Mononuclear cell (primary cell): Measurements from ENCODE around the gene SMAD2. TPM values are rescaled to one million over a fixed set of nuclear protein-coding genes. Genes with fewer than 3 reads are reported as not detected.

Experiments used
- H3K27me3 ChIP-seq: 2 replicates; pipeline ENCODE4 v1.6.0; 2011; ENCODE audit warnings: low read length, control low read depth; ENCODE audit not compliant: insufficient read depth
- H3K4me1 ChIP-seq: 2 replicates; pipeline ENCODE4 v1.5.1; 2011; ENCODE audit warnings: mild to moderate bottlenecking, low read length, control low read depth; ENCODE audit not compliant: insufficient read depth
- H3K4me3 ChIP-seq: 2 replicates; pipeline ENCODE4 v1.5.1; 2011; ENCODE audit warnings: mild to moderate bottlenecking, low read length, moderate library complexity
- H3K9me3 ChIP-seq: 2 replicates; pipeline ENCODE4 v1.5.1; 2011; ENCODE audit warnings: low read depth, mild to moderate bottlenecking, control low read depth, low read length
- total RNA-seq: library from RNA; depleted of rRNA; stranded (reverse); fragments of >200 nt; gene quantifications from one replicate; pipeline ENCODE4 v1.2.3, GENCODE V29; 2012

Gene SMAD2
- total RNA-seq, 1 donor = 106 TPM

GRCh38 chr18:47915229-47915628 is 15.2 kb downstream of the SMAD2 start:
- H3K27me3 ChIP-seq = no peaks in the 10 kb centered on the region
- H3K9me3 ChIP-seq = no peaks in the 10 kb centered on the region
- peaks cover 13% of the 10 kb centered on the region for H3K4me1 ChIP-seq
- no peak overlapping the region for H3K4me3 ChIP-seq

- H3K4me1 ChIP-seq = peaks cover 3% of the 10 kb centered on the region
- no peak overlapping the region for H3K4me3 ChIP-seq
These were observed 17.5 kb downstream of the SMAD2 start for GRCh38 chr18:47912794-47913585.

GRCh38 chr18:47912343-47912742 is 18.1 kb downstream of the SMAD2 start:
- no peak overlapping the region for H3K4me3 ChIP-seq
- H3K9me3 ChIP-seq = no peaks in the 10 kb centered on the region
- no peaks in the 10 kb centered on the region for H3K4me1 ChIP-seq
- H3K27me3 ChIP-seq = no peaks in the 10 kb centered on the region

More at GRCh38 chr18:47912794-47913585, 17.5 kb downstream of the SMAD2 start:
- Histone ChIP-seq H3K27me3 (no peaks in the 10 kb centered on the region), H3K9me3 (no peaks in the 10 kb centered on the region)

- Histone ChIP-seq H3K4me3 (no peak overlapping the region), H3K4me1 (no peaks in the 10 kb centered on the region), H3K27me3 (no peaks in the 10 kb centered on the region), H3K9me3 (peaks cover 3% of the 10 kb centered on the region)
These were observed 18.6 kb downstream of the SMAD2 start for GRCh38 chr18:47911877-47912276.

GRCh38 chr18:47909484-47909883 is 21.0 kb downstream of the SMAD2 start:
- no peak overlapping the region for H3K4me3 ChIP-seq
- H3K4me1 ChIP-seq = no peaks in the 10 kb centered on the region
- peaks cover 11% of the 10 kb centered on the region for H3K9me3 ChIP-seq
- H3K27me3 ChIP-seq = no peaks in the 10 kb centered on the region

- Histone ChIP-seq H3K4me3 (no peak overlapping the region), H3K27me3 (no peaks in the 10 kb centered on the region), H3K4me1 (no peaks in the 10 kb centered on the region), H3K9me3 (peaks cover 11% of the 10 kb centered on the region)
These were observed 21.9 kb downstream of the SMAD2 start for GRCh38 chr18:47908592-47908991.

- Histone ChIP-seq H3K9me3 (peaks cover 11% of the 10 kb centered on the region), H3K27me3 (no peaks in the 10 kb centered on the region), H3K4me1 (peaks cover 19% of the 10 kb centered on the region), H3K4me3 (no peak overlapping the region)
These were observed 24.1 kb downstream of the SMAD2 start for GRCh38 chr18:47906408-47906807.

- Histone ChIP-seq H3K27me3 (no peaks in the 10 kb centered on the region), H3K4me1 (peaks cover 19% of the 10 kb centered on the region), H3K4me3 (no peak overlapping the region), H3K9me3 (peaks cover 11% of the 10 kb centered on the region)
These were observed 26.6 kb downstream of the SMAD2 start for GRCh38 chr18:47903809-47904208.

- H3K9me3 ChIP-seq = peaks cover 7% of the 10 kb centered on the region
- no peak overlapping the region for H3K4me3 ChIP-seq
- H3K27me3 ChIP-seq = no peaks in the 10 kb centered on the region
- peaks cover 19% of the 10 kb centered on the region for H3K4me1 ChIP-seq
These were observed 28.7 kb downstream of the SMAD2 start for GRCh38 chr18:47901624-47902362.

GRCh38 chr18:47899107-47899840 is 31.2 kb downstream of the SMAD2 start:
- peaks cover 19% of the 10 kb centered on the region for H3K4me1 ChIP-seq
- no peaks in the 10 kb centered on the region for H3K27me3 ChIP-seq
- no peaks in the 10 kb centered on the region for H3K9me3 ChIP-seq
- H3K4me3 ChIP-seq = no peak overlapping the region

- Histone ChIP-seq H3K9me3 (no peaks in the 10 kb centered on the region), H3K4me1 (peaks cover 19% of the 10 kb centered on the region), H3K27me3 (no peaks in the 10 kb centered on the region), H3K4me3 (no peak overlapping the region)
These were observed 31.8 kb downstream of the SMAD2 start for GRCh38 chr18:47898696-47899095.

- Histone ChIP-seq H3K4me1 (peaks cover 16% of the 10 kb centered on the region), H3K27me3 (no peaks in the 10 kb centered on the region), H3K4me3 (no peak overlapping the region), H3K9me3 (no peaks in the 10 kb centered on the region)
These were observed 32.4 kb downstream of the SMAD2 start for GRCh38 chr18:47898055-47898454.

- Histone ChIP-seq H3K27me3 (no peaks in the 10 kb centered on the region), H3K9me3 (no peaks in the 10 kb centered on the region), H3K4me1 (no peaks in the 10 kb centered on the region), H3K4me3 (no peak overlapping the region)
These were observed 34.8 kb downstream of the SMAD2 start for GRCh38 chr18:47895565-47896250.

- no peak overlapping the region for H3K4me3 ChIP-seq
- H3K4me1 ChIP-seq = no peaks in the 10 kb centered on the region
- no peaks in the 10 kb centered on the region for H3K27me3 ChIP-seq
- H3K9me3 ChIP-seq = no peaks in the 10 kb centered on the region
These were observed 36.3 kb downstream of the SMAD2 start for GRCh38 chr18:47893939-47894699.
